GM20431 (cell line): ENCODE results near the gene NECTIN2.
"Not testable (repeated sequence)": the region's sequence is repeated elsewhere in the genome, so short reads cannot be mapped to it uniquely, and the experiment has no call there.

Experiments
- in situ Hi-C: fragments of 300-500 bp; cut with MseI, MboI; formaldehyde crosslinking; loops from one replicate; pipeline ENCODE4 v1.15.0; 2020; ENCODE audit warnings: low sequenced_read_pairs; ENCODE audit not compliant: unreplicated experiment

NECTIN2 gene

GRCh38 chr19:44900328-44901244 is 54.5 kb downstream of the NECTIN2 start:
- in situ Hi-C loops = loop anchor here (10.0 kb wide), 1 partner anchor 54 kb away; the partner anchor contains the start of gene CLPTM1

GRCh38 chr19:44903216-44903601 is 57.1 kb downstream of the NECTIN2 start:
- in situ Hi-C loops = loop anchor here (10.0 kb wide), 1 partner anchor 52 kb away; the partner anchor contains the start of gene CLPTM1

- in situ Hi-C loops = loop anchor here (10.0 kb wide), 1 partner anchor 51 kb away; the partner anchor contains the start of gene CLPTM1
These were observed 57.7 kb downstream of the NECTIN2 start for GRCh38 chr19:44903602-44904425.

GRCh38 chr19:44904426-44904994 is 58.4 kb downstream of the NECTIN2 start:
- in situ Hi-C loops = loop anchor here (10.0 kb wide), 1 partner anchor 50 kb away; the partner anchor contains the start of gene CLPTM1

GRCh38 chr19:44905437-44906160 is 59.5 kb downstream of the NECTIN2 start, which contains the start of gene APOE:
Gene APOE, plus strand, starts transcription at chr19:44905796. Its CDS starts 829 bp downstream, at chr19:44906625.
- in situ Hi-C loops = loop anchor here (10.0 kb wide), 1 partner anchor 49 kb away; the partner anchor contains the start of gene CLPTM1

GRCh38 chr19:44907613-44908012 is 61.5 kb downstream of the NECTIN2 start:
- in situ Hi-C loops = loop anchor here (10.0 kb wide), 1 partner anchor 47 kb away; the partner anchor contains the start of gene CLPTM1

GRCh38 chr19:44908074-44908835 is 62.2 kb downstream of the NECTIN2 start:
- in situ Hi-C loops = loop anchor here (10.0 kb wide), 1 partner anchor 47 kb away; the partner anchor contains the start of gene CLPTM1

GRCh38 chr19:44908836-44909261 is 62.8 kb downstream of the NECTIN2 start:
- in situ Hi-C loops = loop anchor here (10.0 kb wide), 1 partner anchor 46 kb away; the partner anchor contains the start of gene CLPTM1

GRCh38 chr19:44909775-44910174 is 63.7 kb downstream of the NECTIN2 start:
- in situ Hi-C loops = loop anchor here (10.0 kb wide), 1 partner anchor 45 kb away; the partner anchor contains the start of gene CLPTM1

- in situ Hi-C loops = not testable (repeated sequence)
These were observed 65.8 kb downstream of the NECTIN2 start for GRCh38 chr19:44911896-44912295.

- in situ Hi-C loops = no loop called here
These were observed 66.8 kb downstream of the NECTIN2 start for GRCh38 chr19:44912854-44913253.

- in situ Hi-C loops = not testable (repeated sequence)
These were observed 67.7 kb downstream of the NECTIN2 start for GRCh38 chr19:44913512-44914432.

- in situ Hi-C loops = not testable (repeated sequence)
These were observed 68.5 kb downstream of the NECTIN2 start, which contains the start of gene APOC1 for GRCh38 chr19:44914433-44915206. Gene APOC1, plus strand, starts transcription at chr19:44914608. Its CDS starts 284 bp downstream, at chr19:44914892.

GRCh38 chr19:44924243-44924725 is 78.2 kb downstream of the NECTIN2 start:
- in situ Hi-C loops = no loop called here

GRCh38 chr19:44925114-44925891 is 79.2 kb downstream of the NECTIN2 start:
- in situ Hi-C loops = no loop called here
